ENCODE results near the gene GNB1L. TPM values are rescaled to one million over a fixed set of nuclear protein-coding genes. Genes with fewer than 3 reads are reported as not detected.
A peak's percentile ranks its signal among the peaks of the same experiment; 100 is the strongest.

GNB1L gene, protein sequence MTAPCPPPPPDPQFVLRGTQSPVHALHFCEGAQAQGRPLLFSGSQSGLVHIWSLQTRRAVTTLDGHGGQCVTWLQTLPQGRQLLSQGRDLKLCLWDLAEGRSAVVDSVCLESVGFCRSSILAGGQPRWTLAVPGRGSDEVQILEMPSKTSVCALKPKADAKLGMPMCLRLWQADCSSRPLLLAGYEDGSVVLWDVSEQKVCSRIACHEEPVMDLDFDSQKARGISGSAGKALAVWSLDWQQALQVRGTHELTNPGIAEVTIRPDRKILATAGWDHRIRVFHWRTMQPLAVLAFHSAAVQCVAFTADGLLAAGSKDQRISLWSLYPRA
- total RNA-seq, result 8.2 TPM
- 10 to 100 TPM; 13.3 to 29.8 (median 19.7) TPM for polyA plus RNA-seq

DNA sequence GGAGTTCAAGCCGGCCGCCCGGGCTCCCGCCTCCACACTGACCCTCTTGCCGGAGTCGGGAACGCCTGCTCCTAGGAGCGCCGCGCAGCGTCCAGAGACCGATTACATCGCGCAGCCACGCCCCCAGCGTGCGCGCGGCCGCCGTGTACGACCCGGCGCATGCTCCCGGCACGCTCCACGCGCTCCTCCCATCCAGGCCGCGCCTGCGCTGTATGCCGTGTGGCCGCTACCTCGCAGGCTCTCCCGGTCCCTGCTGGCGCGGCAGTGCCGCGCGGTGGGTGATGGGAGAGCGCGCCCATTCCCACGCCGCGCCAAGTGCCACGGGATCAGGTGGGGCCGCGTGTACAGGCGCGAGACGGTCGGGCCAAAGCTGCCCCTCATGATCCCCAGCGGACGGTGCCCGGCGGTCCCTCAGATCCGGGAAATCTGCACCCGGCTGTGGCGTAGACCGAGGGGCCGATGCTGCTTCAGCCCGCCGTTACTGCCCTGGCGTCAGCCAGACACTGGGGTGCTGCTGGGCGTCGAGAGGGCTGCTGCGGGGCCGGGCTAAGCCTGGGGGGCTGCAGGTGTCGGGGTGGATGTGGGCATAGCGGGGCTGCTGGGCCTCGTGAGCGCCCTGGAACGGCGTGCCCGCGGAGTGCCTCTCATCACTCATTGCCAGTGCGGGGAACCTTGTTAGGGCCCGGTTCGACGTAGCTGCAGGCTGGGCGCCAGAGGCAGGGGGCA lies at the start of gene GNB1L, which contains the start of gene RTL10:
TSS of gene GNB1L (minus strand) at position 97 of the 726 bp plus-strand sequence. CDS start 33,519 bp downstream, outside the sequence.
TSS of gene RTL10 (minus strand) at position 97 of the 726 bp plus-strand sequence. CDS start 2,613 bp downstream, outside the sequence.
- peaks cover 0 to 1% (median 0%) of the 10 kb centered on the region in 7 donors for H3K9me3 Mint-ChIP-seq
- H3K36me3 Mint-ChIP-seq, result peaks cover 4% of the 10 kb centered on the region
- peaks cover 14% of the 10 kb centered on the region for H3K36me3 ChIP-seq (ENCODE audit: control insufficient read depth, insufficient read depth, low read length)
- no peaks in the 10 kb centered on the region for H3K27me3 Mint-ChIP-seq
- no peaks in the 10 kb centered on the region for H3K9me3 ChIP-seq (ENCODE audit: control insufficient read depth in 2 of 2, low read length in 2 of 2)
- peak within 1 kb of the TSS; percentile 91 to 97 (median 95) for H3K27ac Mint-ChIP-seq
- H3K27me3 ChIP-seq (ENCODE audit: control insufficient read depth, insufficient read depth, low read length), result no peaks in the 10 kb centered on the region
- H3K4me3 ChIP-seq (ENCODE audit: low read depth, low read length), result peak within 1 kb of the TSS; percentile 74
- ATAC-seq (ENCODE audit: low read depth in 2 of 2), result peak; percentile 91 to 92
- H3K4me1 ChIP-seq (ENCODE audit: control insufficient read depth, insufficient read depth, low read length, poor library complexity, severe bottlenecking), result peaks cover 45% of the 10 kb centered on the region
- peaks cover 15 to 68% (median 46%) of the 10 kb centered on the region in 4 donors for H3K4me1 Mint-ChIP-seq
- H3K4me3 Mint-ChIP-seq, result peak within 1 kb of the TSS; percentile 93 to 99 (median 97)
- H3K27ac ChIP-seq (ENCODE audit: insufficient read depth, low read length, poor library complexity, severe bottlenecking), result peak within 1 kb of the TSS; percentile 86
- peak; percentile 94 to 97 (median 94) for DNase-seq

DNA sequence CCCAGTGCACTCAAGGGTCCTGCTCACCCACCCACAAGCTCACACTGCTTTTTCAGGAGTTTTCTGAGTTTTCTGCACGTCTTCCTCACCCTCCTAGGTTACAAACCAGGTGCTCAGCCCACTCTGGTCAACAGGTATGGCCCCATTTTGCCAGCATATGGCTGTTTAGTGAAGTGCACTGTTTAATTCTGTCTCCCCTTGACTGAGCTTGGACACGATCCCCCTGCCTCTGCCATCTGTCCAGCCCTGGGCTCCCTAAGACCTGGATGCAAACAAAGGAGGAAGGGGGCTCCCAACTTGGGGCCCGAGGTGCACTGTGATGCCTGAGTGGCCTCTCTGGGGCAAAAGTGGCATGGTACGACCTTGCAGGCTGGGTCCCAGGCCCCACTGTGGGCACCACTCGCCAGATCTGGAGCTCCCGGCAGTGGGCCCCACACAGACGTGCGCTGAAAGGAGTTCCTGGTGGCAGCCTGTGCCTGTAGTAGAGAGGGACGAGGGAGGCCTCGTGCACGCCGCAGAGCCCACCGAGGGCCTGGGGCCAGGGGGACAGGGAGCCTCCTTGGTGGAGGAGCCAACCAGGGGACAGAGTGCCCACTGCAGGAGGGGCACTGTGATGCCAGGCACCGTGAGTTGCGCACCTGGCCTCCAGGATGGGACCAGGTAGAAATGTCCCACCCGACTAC lies 49.6 kb upstream of the GNB1L start:
- H3K9me3 Mint-ChIP-seq, result no peaks in the 10 kb centered on the region

DNA sequence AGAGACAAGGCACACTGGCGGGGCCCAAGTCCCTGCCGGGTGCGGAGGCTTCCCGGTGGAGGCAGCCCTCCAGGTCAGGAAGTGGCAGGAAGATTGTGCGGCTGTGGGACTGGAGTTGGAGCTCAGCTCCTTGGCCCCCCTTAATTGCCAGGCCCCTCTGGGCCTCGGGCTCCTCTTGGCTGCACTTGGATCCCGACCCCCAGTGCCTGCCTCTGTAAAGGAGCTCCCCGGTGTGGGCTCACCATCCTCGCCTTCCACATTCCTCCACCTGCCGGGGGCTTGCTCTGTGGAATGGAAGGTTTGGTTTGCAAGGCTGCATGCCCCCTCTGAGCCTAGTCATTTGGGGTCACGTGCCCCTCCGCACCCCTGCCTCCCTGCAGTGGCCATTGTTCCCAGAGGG lies 48.8 kb upstream of the GNB1L start:
- H3K27me3 Mint-ChIP-seq, result no peaks in the 10 kb centered on the region
- DNase-seq (no peak), ATAC-seq (ENCODE audit: low read depth in 2 of 2) (no peak)
- H3K4me1 Mint-ChIP-seq, result peaks cover 0 to 4% (median 2%) of the 10 kb centered on the region in 4 donors
- H3K36me3 Mint-ChIP-seq, result peaks cover 9% of the 10 kb centered on the region
- H3K9me3 Mint-ChIP-seq, result no peaks in the 10 kb centered on the region
- Histone ChIP-seq H3K27ac (ENCODE audit: insufficient read depth, low read length, poor library complexity, severe bottlenecking) (no peak overlapping the region), H3K9me3 (ENCODE audit: control insufficient read depth in 2 of 2, low read length in 2 of 2) (no peaks in the 10 kb centered on the region), H3K36me3 (ENCODE audit: control insufficient read depth, insufficient read depth, low read length) (peaks cover 3% of the 10 kb centered on the region), H3K27me3 (ENCODE audit: control insufficient read depth, insufficient read depth, low read length) (no peaks in the 10 kb centered on the region), H3K4me1 (ENCODE audit: control insufficient read depth, insufficient read depth, low read length, poor library complexity, severe bottlenecking) (no peaks in the 10 kb centered on the region), H3K4me3 (ENCODE audit: low read depth, low read length) (no peak overlapping the region)
- no peak overlapping the region for H3K4me3 Mint-ChIP-seq
- H3K27ac Mint-ChIP-seq, result no peak overlapping the region

More for the DNA sequence above, 49.6 kb upstream of the GNB1L start:
- Histone ChIP-seq H3K9me3 (ENCODE audit: control insufficient read depth in 2 of 2, low read length in 2 of 2) (no peaks in the 10 kb centered on the region), H3K4me1 (ENCODE audit: control insufficient read depth, insufficient read depth, low read length, poor library complexity, severe bottlenecking) (no peaks in the 10 kb centered on the region), H3K27me3 (ENCODE audit: control insufficient read depth, insufficient read depth, low read length) (no peaks in the 10 kb centered on the region), H3K4me3 (ENCODE audit: low read depth, low read length) (no peak overlapping the region), H3K27ac (ENCODE audit: insufficient read depth, low read length, poor library complexity, severe bottlenecking) (no peak overlapping the region), H3K36me3 (ENCODE audit: control insufficient read depth, insufficient read depth, low read length) (peaks cover 3% of the 10 kb centered on the region)
- Mint-ChIP-seq H3K4me3 (no peak overlapping the region), H3K4me1 (peaks cover 0 to 5% (median 2%) of the 10 kb centered on the region in 4 donors), H3K27ac (peak overlapping the region in 1 of 3 donors; percentile 46), H3K27me3 (no peaks in the 10 kb centered on the region), H3K36me3 (peaks cover 9% of the 10 kb centered on the region)
- ATAC-seq (ENCODE audit: low read depth in 2 of 2) (no peak), DNase-seq (no peak)

DNA sequence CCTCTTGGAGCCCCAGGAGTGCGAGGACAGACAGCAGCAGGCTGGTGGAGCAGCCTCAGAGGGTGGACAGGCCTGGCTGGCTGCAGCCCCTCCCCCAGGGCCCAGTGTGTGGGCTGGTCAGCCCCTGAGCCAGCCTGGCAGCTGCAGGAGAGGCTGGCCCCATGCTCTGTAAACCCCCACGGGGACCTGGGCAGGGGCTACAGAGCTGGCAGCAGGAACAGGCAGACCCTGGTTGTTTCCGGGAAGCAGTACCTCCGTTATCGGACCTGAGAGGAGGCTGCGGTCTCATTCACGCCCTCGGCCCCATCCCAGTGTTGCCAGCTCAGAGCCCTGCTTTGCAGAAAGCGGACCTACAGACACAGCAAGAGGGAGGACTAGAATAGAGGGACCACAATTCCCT lies 48.4 kb upstream of the GNB1L start:
- ATAC-seq (ENCODE audit: low read depth in 2 of 2), result no peak
- Histone ChIP-seq H3K4me1 (ENCODE audit: control insufficient read depth, insufficient read depth, low read length, poor library complexity, severe bottlenecking) (no peaks in the 10 kb centered on the region), H3K27ac (ENCODE audit: insufficient read depth, low read length, poor library complexity, severe bottlenecking) (no peak overlapping the region), H3K36me3 (ENCODE audit: control insufficient read depth, insufficient read depth, low read length) (peaks cover under 1% of the 10 kb centered on the region), H3K4me3 (ENCODE audit: low read depth, low read length) (no peak overlapping the region), H3K9me3 (ENCODE audit: control insufficient read depth in 2 of 2, low read length in 2 of 2) (no peaks in the 10 kb centered on the region), H3K27me3 (ENCODE audit: control insufficient read depth, insufficient read depth, low read length) (no peaks in the 10 kb centered on the region)
- peaks cover 9% of the 10 kb centered on the region for H3K36me3 Mint-ChIP-seq
- DNase-seq, result no peak
- no peak overlapping the region for H3K27ac Mint-ChIP-seq
- H3K9me3 Mint-ChIP-seq, result no peaks in the 10 kb centered on the region
- H3K4me1 Mint-ChIP-seq, result peaks cover 0 to 4% (median under 1%) of the 10 kb centered on the region in 4 donors
- no peaks in the 10 kb centered on the region for H3K27me3 Mint-ChIP-seq
- no peak overlapping the region for H3K4me3 Mint-ChIP-seq

DNA sequence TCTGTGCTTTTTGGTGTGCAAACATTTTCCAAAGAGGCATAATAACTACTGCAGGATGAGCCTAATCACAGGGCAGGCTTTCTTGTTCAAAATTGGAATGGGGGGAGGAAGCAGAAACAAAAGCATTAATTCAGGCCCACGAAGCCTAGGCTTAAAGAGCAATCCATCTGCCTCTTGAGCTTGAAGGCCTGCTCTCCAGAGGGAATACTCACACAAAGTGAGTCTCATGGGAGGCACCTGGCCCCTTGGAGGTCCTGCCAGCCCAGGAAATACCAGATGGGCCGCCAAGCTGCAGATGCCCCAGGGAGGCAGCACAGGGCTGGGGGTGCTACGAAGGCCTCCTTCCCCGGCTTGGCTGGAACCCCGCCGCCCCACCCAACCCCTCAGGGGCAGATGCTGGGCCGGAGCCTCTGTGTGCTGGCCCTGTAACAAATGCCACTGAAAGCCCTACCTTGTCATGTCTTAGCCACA lies 47.6 kb upstream of the GNB1L start:
- peaks cover 0 to 4% (median 3%) of the 10 kb centered on the region in 4 donors for H3K4me1 Mint-ChIP-seq

DNA sequence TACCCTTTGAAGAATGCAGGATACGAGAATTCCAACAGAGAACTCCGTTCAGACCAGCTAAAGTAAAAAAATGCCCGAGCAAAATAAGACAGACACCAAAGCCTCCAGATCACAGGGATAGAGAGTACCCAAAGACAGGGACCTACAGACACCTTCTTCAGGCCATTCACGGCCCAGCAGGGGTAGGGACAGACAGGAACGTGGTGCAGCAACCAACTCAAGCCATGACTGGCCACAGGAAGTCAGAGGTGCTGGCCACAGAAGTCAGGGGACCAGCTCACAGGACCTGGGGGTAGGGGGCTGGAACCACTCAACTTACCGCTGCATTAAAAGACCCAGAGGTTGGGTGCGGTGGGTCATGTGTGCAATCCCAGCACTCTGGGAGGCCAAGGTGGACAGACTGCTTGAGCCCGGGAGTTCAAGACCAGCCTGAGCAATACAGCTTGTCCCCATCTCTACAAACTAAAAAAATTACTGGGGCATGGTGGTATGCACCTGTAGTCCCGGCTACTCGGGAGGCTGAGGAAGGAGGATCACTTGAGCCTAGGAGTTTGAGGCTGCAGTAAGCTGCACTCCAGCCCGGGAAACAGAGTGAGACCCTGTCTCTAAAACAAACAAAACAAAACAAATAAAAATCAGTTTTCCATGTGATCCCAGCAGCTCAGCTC lies 47.0 kb upstream of the GNB1L start:
- Mint-ChIP-seq H3K27me3 (no peaks in the 10 kb centered on the region), H3K27ac (no peak overlapping the region), H3K9me3 (no peaks in the 10 kb centered on the region), H3K4me3 (no peak overlapping the region), H3K36me3 (peaks cover 9% of the 10 kb centered on the region), H3K4me1 (peaks cover 0 to 9% (median 6%) of the 10 kb centered on the region in 4 donors)
- ATAC-seq (ENCODE audit: low read depth in 2 of 2) (no peak), DNase-seq (no peak)
- H3K9me3 ChIP-seq (ENCODE audit: control insufficient read depth in 2 of 2, low read length in 2 of 2), result no peaks in the 10 kb centered on the region
- H3K4me1 ChIP-seq (ENCODE audit: control insufficient read depth, insufficient read depth, low read length, poor library complexity, severe bottlenecking), result peaks cover 5% of the 10 kb centered on the region
- no peak overlapping the region for H3K27ac ChIP-seq (ENCODE audit: insufficient read depth, low read length, poor library complexity, severe bottlenecking)
- H3K27me3 ChIP-seq (ENCODE audit: control insufficient read depth, insufficient read depth, low read length), result no peaks in the 10 kb centered on the region
- H3K36me3 ChIP-seq (ENCODE audit: control insufficient read depth, insufficient read depth, low read length), result peaks cover 2% of the 10 kb centered on the region
- no peak overlapping the region for H3K4me3 ChIP-seq (ENCODE audit: low read depth, low read length)

More for the DNA sequence above, 47.6 kb upstream of the GNB1L start:
- Mint-ChIP-seq H3K9me3 (no peaks in the 10 kb centered on the region), H3K36me3 (peaks cover 9% of the 10 kb centered on the region), H3K27ac (no peak overlapping the region), H3K27me3 (no peaks in the 10 kb centered on the region), H3K4me3 (no peak overlapping the region)
- Histone ChIP-seq H3K27ac (ENCODE audit: insufficient read depth, low read length, poor library complexity, severe bottlenecking) (no peak overlapping the region), H3K36me3 (ENCODE audit: control insufficient read depth, insufficient read depth, low read length) (peaks cover 2% of the 10 kb centered on the region), H3K27me3 (ENCODE audit: control insufficient read depth, insufficient read depth, low read length) (no peaks in the 10 kb centered on the region), H3K9me3 (ENCODE audit: control insufficient read depth in 2 of 2, low read length in 2 of 2) (no peaks in the 10 kb centered on the region), H3K4me1 (ENCODE audit: control insufficient read depth, insufficient read depth, low read length, poor library complexity, severe bottlenecking) (no peaks in the 10 kb centered on the region), H3K4me3 (ENCODE audit: low read depth, low read length) (no peak overlapping the region)
- ATAC-seq (ENCODE audit: low read depth in 2 of 2) (no peak), DNase-seq (no peak)
